HG02981 (cell line): ENCODE measurements around the gene RIN3.

Source experiments
- ATAC-seq: cut with Tn5 transposase; IDR thresholded peaks from one replicate; pipeline ENCODE4 v1.9.1; 2021; ENCODE audit warnings: mild to moderate bottlenecking, moderate library complexity; ENCODE audit not compliant: unreplicated experiment

Gene RIN3

GRCh38 chr14:92644970-92645515 lies 131.5 kb downstream of the RIN3 start:
- ATAC-seq = no peak

- ATAC-seq = no peak
These were observed 132.4 kb downstream of the RIN3 start for GRCh38 chr14:92645841-92646478.

GRCh38 chr14:92646952-92647796 lies 133.6 kb downstream of the RIN3 start:
- no peak for ATAC-seq

GRCh38 chr14:92647797-92648279 lies 134.3 kb downstream of the RIN3 start:
- ATAC-seq = no peak

GRCh38 chr14:92649066-92649465 lies 135.5 kb downstream of the RIN3 start:
- no peak for ATAC-seq

GRCh38 chr14:92649934-92650545 lies 136.5 kb downstream of the RIN3 start:
- no peak for ATAC-seq

- ATAC-seq = peak; percentile 3
These were observed 137.1 kb downstream of the RIN3 start for GRCh38 chr14:92650581-92651105.

GRCh38 chr14:92651106-92651757 lies 137.7 kb downstream of the RIN3 start:
- peak; percentile 71 for ATAC-seq

- no peak for ATAC-seq
These were observed 138.3 kb downstream of the RIN3 start for GRCh38 chr14:92651758-92652406.

GRCh38 chr14:92652413-92653151 lies 139.0 kb downstream of the RIN3 start:
- ATAC-seq = no peak

GRCh38 chr14:92653162-92653651 lies 139.6 kb downstream of the RIN3 start:
- ATAC-seq = no peak

- ATAC-seq = no peak
These were observed 140.8 kb downstream of the RIN3 start for GRCh38 chr14:92654239-92654901.

GRCh38 chr14:92655419-92656201 lies 142.0 kb downstream of the RIN3 start:
- no peak for ATAC-seq

- no peak for ATAC-seq
These were observed 142.9 kb downstream of the RIN3 start for GRCh38 chr14:92656306-92657081.

GRCh38 chr14:92657457-92658142 lies 144.0 kb downstream of the RIN3 start:
- ATAC-seq = no peak

- no peak for ATAC-seq
These were observed 144.6 kb downstream of the RIN3 start for GRCh38 chr14:92658160-92658559.

- no peak for ATAC-seq
These were observed 145.1 kb downstream of the RIN3 start for GRCh38 chr14:92658684-92659083.
